Measurements from ENCODE around the gene NFATC3.

The NFATC3 gene

GRCh38 chr16:68190736-68191510, 105.8 kb downstream of the NFATC3 start:
- no peak for DNase-seq (ENCODE audit: low spot score)

GRCh38 chr16:68194251-68194650, 109.1 kb downstream of the NFATC3 start:
- no peak for DNase-seq (ENCODE audit: low spot score)

GRCh38 chr16:68197250-68197649, 112.1 kb downstream of the NFATC3 start:
- no peak for DNase-seq (ENCODE audit: low spot score)

- no peak for DNase-seq (ENCODE audit: low spot score)
Measured at GRCh38 chr16:68200088-68200783, 115.1 kb downstream of the NFATC3 start.

GRCh38 chr16:68202091-68202519, 116.9 kb downstream of the NFATC3 start:
- no peak for DNase-seq (ENCODE audit: low spot score)

- DNase-seq (ENCODE audit: low spot score), result no peak
Measured at GRCh38 chr16:68206245-68206644, 121.1 kb downstream of the NFATC3 start.

GRCh38 chr16:68214726-68215125, 129.6 kb downstream of the NFATC3 start:
- DNase-seq (ENCODE audit: low spot score), result no peak

GRCh38 chr16:68215302-68215701, 130.1 kb downstream of the NFATC3 start:
- DNase-seq (ENCODE audit: low spot score), result no peak

- no peak for DNase-seq (ENCODE audit: low spot score)
Measured at GRCh38 chr16:68216240-68216639, 131.1 kb downstream of the NFATC3 start.

- no peak for DNase-seq (ENCODE audit: low spot score)
Measured at GRCh38 chr16:68217506-68217905, 132.3 kb downstream of the NFATC3 start.

- DNase-seq (ENCODE audit: low spot score), result no peak
Measured at GRCh38 chr16:68219725-68220351, 134.7 kb downstream of the NFATC3 start.

GRCh38 chr16:68223072-68223471, 137.9 kb downstream of the NFATC3 start:
- no peak for DNase-seq (ENCODE audit: low spot score)

GRCh38 chr16:68226116-68226515, 140.9 kb downstream of the NFATC3 start:
- DNase-seq (ENCODE audit: low spot score), result no peak

- DNase-seq (ENCODE audit: low spot score), result no peak
Measured at GRCh38 chr16:68227183-68227793, 142.1 kb downstream of the NFATC3 start.

GRCh38 chr16:68227850-68228553, 142.8 kb downstream of the NFATC3 start:
- DNase-seq (ENCODE audit: low spot score), result no peak

GRCh38 chr16:68228652-68229051, 143.5 kb downstream of the NFATC3 start:
- no peak for DNase-seq (ENCODE audit: low spot score)

GRCh38 chr16:68229431-68230175, 144.4 kb downstream of the NFATC3 start:
- DNase-seq (ENCODE audit: low spot score), result peak; percentile 83

- no peak for DNase-seq (ENCODE audit: low spot score)
Measured at GRCh38 chr16:68230176-68230571, 145.0 kb downstream of the NFATC3 start.

- no peak for DNase-seq (ENCODE audit: low spot score)
Measured at GRCh38 chr16:68230956-68231355, 145.8 kb downstream of the NFATC3 start.

GRCh38 chr16:68231384-68232136, 146.4 kb downstream of the NFATC3 start:
- DNase-seq (ENCODE audit: low spot score), result no peak
